ENCODE data around the gene MRPL1.

The MRPL1 gene

GRCh38 chr4:77990456-77990855 lies 127.8 kb downstream of the MRPL1 start:
- DNase-seq = no peak

- DNase-seq = no peak
These were observed 128.3 kb downstream of the MRPL1 start for GRCh38 chr4:77990904-77991358.

GRCh38 chr4:77992581-77992980 lies 130.0 kb downstream of the MRPL1 start:
- DNase-seq = no peak

GRCh38 chr4:77994194-77994721 lies 131.6 kb downstream of the MRPL1 start:
- no peak for DNase-seq

- DNase-seq = no peak
These were observed 133.4 kb downstream of the MRPL1 start for GRCh38 chr4:77996076-77996475.

GRCh38 chr4:78001531-78001930 lies 138.9 kb downstream of the MRPL1 start:
- no peak for DNase-seq

- DNase-seq = no peak
These were observed 139.6 kb downstream of the MRPL1 start for GRCh38 chr4:78002260-78002659.

Data from KG1 (cell line).